GM13977 (cell line): ENCODE measurements around the gene FBXL15.
A peak's percentile ranks its signal among the peaks of the same experiment; 100 is the strongest.

Experiments used
- DNase-seq: peaks from one replicate; pipeline ENCODE4 v3.0.0; 2012; ENCODE audit warnings: low spot score
- in situ Hi-C: fragments of 300-500 bp; cut with MboI; formaldehyde crosslinking; loops from one replicate; pipeline ENCODE4 v1.12.0; 2022; ENCODE audit warnings: low sequenced_read_pairs, low pct_unique_long_range_greater_than_20kb, mixed read lengths, inconsistent platforms; ENCODE audit not compliant: unreplicated experiment
- TF ChIP-seq, protein P1 (sequence below): IDR thresholded peaks from 2 replicates; pipeline ENCODE4 v1.5.1; 2012; ENCODE audit warnings: mild to moderate bottlenecking, control low read depth; ENCODE audit not compliant: insufficient read depth; ENCODE audit errors: extremely low read depth, missing control alignments

Gene FBXL15

DNA sequence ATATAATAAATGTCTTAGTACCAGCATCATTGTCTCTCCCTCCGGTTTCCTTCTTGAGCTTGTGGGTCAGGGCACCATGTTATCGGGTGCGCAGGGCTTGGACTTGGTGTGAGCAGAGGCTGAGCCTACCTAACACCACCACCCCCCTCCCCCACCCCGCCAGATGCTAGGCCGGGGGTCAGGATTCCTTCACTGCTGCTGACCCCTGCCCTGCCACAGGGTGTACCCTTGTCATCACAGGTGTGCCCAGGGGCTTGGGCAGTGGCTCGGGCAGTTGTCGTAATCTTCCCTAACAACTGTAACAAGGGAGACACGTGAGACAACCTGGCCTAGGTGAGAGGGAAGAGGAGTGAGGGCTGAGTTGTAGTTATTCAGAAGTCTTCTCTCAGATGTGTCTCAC is 37.8 kb upstream of the FBXL15 start:
- in situ Hi-C loops, result no loop called here
- TF ChIP-seq, protein P1, sequence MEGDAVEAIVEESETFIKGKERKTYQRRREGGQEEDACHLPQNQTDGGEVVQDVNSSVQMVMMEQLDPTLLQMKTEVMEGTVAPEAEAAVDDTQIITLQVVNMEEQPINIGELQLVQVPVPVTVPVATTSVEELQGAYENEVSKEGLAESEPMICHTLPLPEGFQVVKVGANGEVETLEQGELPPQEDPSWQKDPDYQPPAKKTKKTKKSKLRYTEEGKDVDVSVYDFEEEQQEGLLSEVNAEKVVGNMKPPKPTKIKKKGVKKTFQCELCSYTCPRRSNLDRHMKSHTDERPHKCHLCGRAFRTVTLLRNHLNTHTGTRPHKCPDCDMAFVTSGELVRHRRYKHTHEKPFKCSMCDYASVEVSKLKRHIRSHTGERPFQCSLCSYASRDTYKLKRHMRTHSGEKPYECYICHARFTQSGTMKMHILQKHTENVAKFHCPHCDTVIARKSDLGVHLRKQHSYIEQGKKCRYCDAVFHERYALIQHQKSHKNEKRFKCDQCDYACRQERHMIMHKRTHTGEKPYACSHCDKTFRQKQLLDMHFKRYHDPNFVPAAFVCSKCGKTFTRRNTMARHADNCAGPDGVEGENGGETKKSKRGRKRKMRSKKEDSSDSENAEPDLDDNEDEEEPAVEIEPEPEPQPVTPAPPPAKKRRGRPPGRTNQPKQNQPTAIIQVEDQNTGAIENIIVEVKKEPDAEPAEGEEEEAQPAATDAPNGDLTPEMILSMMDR, result no peak
- DNase-seq, result no peak

DNA sequence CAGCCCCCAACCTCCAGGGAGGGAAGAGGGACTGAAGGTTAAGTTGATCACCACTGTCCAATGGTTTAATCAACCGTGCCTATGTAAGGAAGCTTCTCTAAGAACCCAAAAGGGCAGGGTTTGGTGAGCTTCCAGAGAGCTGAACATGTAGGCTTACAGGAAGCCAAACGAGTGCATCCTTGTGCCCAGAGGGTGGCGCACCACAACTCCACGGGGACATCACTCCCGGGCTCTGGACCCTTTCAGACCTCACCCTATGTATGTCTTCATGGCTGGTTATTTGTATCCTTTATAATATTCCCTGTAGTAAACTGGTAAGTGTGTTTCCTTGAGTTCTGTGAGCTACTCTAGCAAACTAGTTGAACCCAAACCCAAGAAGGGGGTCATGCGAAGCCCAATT is 36.6 kb upstream of the FBXL15 start:
- in situ Hi-C loops, result no loop called here
- DNase-seq, result no peak
- TF ChIP-seq, protein P1, result peak; percentile 30

DNA sequence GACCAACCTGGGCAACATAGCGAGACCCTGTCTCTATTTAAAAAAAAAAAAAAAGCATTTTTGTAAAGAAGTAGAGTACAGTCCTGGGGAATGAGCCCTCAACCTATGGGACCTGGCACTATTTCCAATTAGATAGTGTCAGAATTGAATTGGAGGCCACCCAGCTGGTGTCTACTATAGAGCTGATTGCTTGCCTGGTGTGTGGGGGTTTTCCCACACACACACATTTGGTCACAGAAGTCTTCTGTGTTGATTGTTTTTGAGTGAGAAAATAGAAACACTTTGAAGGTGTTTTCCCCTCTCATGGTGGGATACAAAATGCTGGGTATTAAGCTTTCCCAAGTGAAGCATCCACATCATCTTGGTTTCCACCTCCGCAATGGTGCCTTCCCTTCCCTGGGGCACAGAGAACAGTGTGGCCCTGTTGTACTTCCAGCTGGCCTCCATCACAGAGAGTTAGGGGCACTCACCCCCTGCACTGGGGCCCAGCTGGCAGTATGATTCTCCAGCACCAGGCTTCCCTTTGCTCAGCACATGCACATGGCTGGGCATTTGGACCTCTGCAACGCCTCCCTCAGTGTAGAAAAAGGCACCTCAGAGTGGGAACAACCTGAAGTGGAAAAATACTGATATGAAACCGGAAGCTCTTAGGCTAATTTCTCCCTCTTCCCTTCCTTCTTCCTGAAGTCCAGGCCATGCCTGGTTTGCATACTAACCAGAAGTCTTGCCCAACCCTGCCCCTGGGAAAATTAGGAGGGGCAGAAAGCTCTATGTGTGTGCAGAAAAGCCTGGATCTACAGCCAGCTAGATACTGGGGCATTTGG is 35.8 kb upstream of the FBXL15 start:
- DNase-seq, result no peak
- TF ChIP-seq, protein P1, result no peak
- in situ Hi-C loops, result no loop called here

DNA sequence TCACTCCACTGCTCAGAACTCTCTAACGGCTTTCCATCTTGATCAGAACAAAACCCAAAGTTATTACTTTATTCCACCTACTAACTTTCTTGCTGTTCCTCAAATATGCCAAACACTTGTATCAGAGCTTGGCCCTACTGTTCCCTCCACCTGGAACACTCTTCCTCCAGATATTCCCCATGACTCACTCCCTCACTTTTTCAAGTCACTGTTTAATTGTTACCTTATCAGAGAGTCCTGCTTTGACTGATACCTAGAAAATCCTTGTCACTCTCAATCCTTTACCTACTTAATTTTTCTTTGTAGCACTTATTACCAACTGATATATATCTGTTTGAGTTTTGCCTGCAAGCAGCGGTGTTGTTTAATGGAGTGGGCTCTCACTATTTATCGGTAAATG is 30.7 kb upstream of the FBXL15 start:
- TF ChIP-seq, protein P1, result no peak
- in situ Hi-C loops, result no loop called here
- no peak for DNase-seq

DNA sequence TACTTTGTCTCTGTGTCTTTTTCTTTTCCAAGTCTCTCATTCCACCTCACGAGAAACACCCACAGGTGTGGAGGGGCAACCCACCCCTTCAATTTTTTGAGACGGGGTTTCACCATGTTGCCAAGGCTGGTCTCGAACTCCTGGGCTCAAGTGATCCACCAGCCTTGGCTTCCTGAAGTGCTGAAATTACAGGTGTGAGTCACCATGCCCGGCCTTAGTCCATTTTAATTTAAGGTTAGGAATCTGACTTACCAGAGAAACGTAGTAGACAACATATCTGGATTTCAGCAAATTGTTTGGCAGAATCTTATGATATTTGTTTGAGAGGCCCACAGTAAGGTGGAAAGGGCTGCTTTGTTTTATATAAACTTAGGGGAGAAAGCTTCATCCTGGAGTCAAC is 28.3 kb upstream of the FBXL15 start:
- in situ Hi-C loops, result no loop called here
- TF ChIP-seq, protein P1, result no peak
- no peak for DNase-seq

DNA sequence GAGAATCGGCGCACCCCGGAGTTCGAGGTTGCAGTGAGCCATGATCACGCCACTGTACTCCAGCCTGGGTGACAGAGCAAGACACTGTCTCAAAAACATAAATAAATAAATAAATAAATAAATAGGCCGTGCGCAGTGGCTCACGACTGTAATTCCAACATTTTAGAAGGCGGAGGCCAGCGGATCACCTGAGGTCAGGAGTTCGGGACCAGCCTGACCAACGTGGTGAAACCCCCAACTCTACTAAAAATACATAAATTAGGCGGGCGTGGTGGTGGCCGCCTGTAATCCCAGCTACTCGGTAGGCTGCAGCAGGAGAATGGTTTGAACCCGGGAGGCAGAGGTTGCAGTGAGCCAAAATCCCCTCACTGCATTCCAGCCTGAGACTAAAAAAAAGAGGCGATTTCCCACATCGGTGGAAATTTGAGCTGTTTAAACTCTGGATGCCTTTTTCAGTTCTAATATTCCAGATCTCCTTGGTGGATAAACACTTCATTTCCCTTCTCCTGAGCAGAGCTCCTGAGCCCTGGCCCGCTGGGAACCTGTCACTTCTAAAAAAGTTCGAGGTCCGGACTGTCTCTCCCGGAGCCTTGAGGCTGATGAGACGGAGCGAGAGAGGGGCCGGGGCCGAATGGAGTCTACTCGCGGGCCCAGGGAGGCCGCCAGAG is 27.1 kb upstream of the FBXL15 start:
- TF ChIP-seq, protein P1, result peak; percentile 88
- no peak for DNase-seq
- in situ Hi-C loops, result no loop called here
